BJ (cell line): ENCODE measurements around the gene ST7. TPM values are rescaled to one million over a fixed set of nuclear protein-coding genes. Genes with fewer than 3 reads are reported as not detected.

Source experiments
- CTCF ChIA-PET: fragments of 350-600 bp; formaldehyde crosslinking; extraction: SDS; loops from one replicate; lab custom pipeline; 2021; ENCODE audit warnings: antibody characterized with exemption, inconsistent platforms; lab: Yijun Ruan, JAX
- POLR2A ChIA-PET: fragments of 300-600 bp; sonication (Branson Sonifier 250); formaldehyde crosslinking; extraction: SDS; loops from one replicate; lab custom pipeline; 2021; ENCODE audit warnings: antibody characterized with exemption; lab: Charles Lee
- DNase-seq: peaks from one replicate; pipeline ENCODE4 v3.0.0-alpha.2; 2011; ENCODE audit warnings: low read depth
- H3K27me3 ChIP-seq: 2 replicates; pipeline ENCODE4 v1.6.0; 2011; ENCODE audit warnings: low read length; ENCODE audit not compliant: control insufficient read depth, insufficient read depth
- H3K36me3 ChIP-seq: 2 replicates; pipeline ENCODE4 v1.5.1; 2011; ENCODE audit warnings: low read length; ENCODE audit not compliant: control insufficient read depth, insufficient read depth
- H3K4me3 ChIP-seq: 2 replicates; pipeline ENCODE4 v1.5.1; 2011; ENCODE audit warnings: low read depth, mild to moderate bottlenecking, control low read depth, low read length
- polyA plus RNA-seq: library from polyadenylated mRNA; depleted of rRNA; stranded (reverse); fragments of >200 nt; gene quantifications from 2 replicates; pipeline ENCODE4 v1.2.3, GENCODE V29; 2011
- TF ChIP-seq, protein P1 (sequence below): IDR thresholded peaks from 2 replicates; pipeline ENCODE4 v1.5.1; 2011; ENCODE audit warnings: low read depth, mild to moderate bottlenecking, control low read depth, inconsistent platforms, low read length, moderate library complexity; ENCODE audit not compliant: insufficient read depth

ST7 gene
- polyA plus RNA-seq, 1 experiment = 16.0 TPM

DNA sequence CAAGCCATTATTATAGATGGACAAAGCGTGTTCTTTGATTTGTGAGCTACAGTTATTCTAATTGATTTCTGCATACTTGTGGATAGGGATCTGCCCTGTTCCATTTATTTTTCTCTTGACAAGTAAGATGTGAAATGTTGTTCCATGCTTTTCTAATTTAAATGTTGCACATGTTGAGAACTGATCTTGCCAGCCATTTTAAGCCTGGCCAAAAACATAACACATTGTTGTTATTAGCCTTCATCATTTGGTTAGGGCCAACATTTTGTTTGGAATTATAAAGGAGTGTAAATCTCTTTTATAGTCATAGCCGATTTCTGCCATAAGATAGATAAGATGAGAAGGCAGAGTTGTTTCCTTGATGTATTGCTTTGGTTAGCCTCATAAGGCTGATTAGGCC lies 252.6 kb downstream of the ST7 start:
- no peak for DNase-seq
- POLR2A ChIA-PET = no interaction called here
- TF ChIP-seq, protein P1, sequence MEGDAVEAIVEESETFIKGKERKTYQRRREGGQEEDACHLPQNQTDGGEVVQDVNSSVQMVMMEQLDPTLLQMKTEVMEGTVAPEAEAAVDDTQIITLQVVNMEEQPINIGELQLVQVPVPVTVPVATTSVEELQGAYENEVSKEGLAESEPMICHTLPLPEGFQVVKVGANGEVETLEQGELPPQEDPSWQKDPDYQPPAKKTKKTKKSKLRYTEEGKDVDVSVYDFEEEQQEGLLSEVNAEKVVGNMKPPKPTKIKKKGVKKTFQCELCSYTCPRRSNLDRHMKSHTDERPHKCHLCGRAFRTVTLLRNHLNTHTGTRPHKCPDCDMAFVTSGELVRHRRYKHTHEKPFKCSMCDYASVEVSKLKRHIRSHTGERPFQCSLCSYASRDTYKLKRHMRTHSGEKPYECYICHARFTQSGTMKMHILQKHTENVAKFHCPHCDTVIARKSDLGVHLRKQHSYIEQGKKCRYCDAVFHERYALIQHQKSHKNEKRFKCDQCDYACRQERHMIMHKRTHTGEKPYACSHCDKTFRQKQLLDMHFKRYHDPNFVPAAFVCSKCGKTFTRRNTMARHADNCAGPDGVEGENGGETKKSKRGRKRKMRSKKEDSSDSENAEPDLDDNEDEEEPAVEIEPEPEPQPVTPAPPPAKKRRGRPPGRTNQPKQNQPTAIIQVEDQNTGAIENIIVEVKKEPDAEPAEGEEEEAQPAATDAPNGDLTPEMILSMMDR = no peak
- Histone ChIP-seq H3K27me3 (no peaks in the 10 kb centered on the region), H3K36me3 (peaks cover 2% of the 10 kb centered on the region; the same call in 1 of the 2 replicates), H3K4me3 (no peak overlapping the region)
- CTCF ChIA-PET = no interaction called here

DNA sequence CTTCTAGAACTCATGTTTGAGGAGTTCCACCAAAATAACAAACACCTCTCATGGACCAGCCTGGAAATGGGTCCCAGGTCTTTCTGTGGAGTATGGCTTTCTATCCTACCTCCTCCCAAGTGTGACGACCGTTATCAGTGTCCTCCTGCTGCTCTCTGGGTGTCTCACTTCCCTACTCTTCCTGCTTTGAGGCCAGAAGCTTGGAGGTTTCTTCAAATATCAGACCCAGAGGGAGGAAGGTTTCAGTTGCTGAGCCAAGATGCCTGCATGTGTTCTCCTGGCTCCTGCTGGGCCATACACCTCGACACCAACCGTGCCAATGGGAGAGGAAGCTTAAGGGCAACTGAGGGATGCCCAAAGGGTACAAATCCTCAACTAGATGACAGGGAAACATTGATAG lies 255.0 kb downstream of the ST7 start:
- CTCF ChIA-PET = no interaction called here
- TF ChIP-seq, protein P1 = no peak

DNA sequence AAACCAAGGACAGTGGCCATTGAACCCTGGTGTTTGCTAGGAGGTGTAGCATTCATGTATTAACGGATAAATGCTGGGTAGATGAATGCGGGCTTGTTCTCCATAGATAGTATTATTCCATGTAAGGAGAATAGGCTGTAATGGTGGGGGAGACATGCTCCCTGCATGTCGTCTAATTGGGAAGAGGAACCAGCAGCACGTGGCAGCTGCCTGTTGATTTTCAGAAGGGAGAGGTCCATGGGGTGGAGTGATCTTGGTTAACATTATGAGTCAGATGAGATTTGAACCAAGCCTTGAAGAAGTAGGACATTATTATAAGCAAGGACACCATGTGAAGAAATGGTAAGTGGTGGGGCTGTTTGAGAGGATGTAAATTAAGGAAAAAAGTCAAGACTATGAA lies 257.1 kb downstream of the ST7 start:
- TF ChIP-seq, protein P1 = no peak
- Histone ChIP-seq H3K36me3 (peaks cover 2% of the 10 kb centered on the region; the same call in 1 of the 2 replicates), H3K4me3 (no peak overlapping the region), H3K27me3 (no peaks in the 10 kb centered on the region)
- DNase-seq = no peak
- POLR2A ChIA-PET = no interaction called here
- CTCF ChIA-PET = no interaction called here

More for the DNA sequence above, 255.0 kb downstream of the ST7 start:
- POLR2A ChIA-PET = no interaction called here
- Histone ChIP-seq H3K36me3 (peaks cover 2% of the 10 kb centered on the region; the same call in 1 of the 2 replicates), H3K4me3 (no peak overlapping the region), H3K27me3 (no peaks in the 10 kb centered on the region)
- DNase-seq = no peak

DNA sequence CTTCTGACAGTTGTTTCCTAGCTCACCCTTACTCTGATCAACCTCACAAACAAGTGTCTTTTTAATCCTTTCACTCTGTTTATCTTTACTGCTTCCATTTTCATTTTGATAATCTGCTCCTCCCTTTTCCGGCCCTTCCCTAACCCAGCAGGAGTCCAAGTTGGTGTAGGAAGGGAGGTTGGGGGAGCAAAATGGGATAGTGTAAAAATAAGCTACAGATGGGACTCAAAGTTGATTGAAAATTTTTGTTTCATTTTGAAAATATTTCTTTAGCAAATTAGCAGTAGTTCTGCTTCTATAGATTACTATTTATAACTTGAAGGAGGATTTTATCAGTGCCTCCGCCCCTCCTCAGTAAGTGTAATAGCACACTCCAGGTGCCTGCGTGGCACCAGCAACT lies 257.6 kb downstream of the ST7 start:
- DNase-seq = no peak
- H3K36me3 ChIP-seq = peaks cover 2% of the 10 kb centered on the region; the same call in 1 of the 2 replicates
- H3K4me3 ChIP-seq = no peak overlapping the region
- ChIA-PET CTCF (no interaction called here), POLR2A (no interaction called here)
- TF ChIP-seq, protein P1 = no peak
- no peaks in the 10 kb centered on the region for H3K27me3 ChIP-seq

DNA sequence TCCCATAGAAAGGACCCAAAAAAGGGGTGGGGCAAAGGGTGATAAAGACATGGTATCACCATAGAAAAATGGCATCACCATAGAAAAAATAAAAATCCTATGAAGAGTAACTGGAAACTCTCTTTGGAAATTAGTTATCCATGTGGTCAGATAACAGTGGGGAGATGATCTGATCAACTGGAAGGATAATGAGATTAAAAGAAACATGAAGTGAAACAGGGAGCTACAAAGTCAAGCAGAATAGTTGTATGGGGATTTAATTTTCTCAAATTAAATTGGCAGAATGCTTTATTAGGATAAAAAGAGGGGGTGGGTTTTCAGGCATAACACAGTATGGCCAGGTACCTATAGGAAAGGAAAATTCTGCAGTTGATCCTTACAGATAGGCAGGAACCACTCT lies 258.3 kb downstream of the ST7 start:
- Histone ChIP-seq H3K36me3 (peaks cover 2% of the 10 kb centered on the region; the same call in 1 of the 2 replicates), H3K27me3 (no peaks in the 10 kb centered on the region), H3K4me3 (no peak overlapping the region)
- DNase-seq = no peak
- ChIA-PET POLR2A (no interaction called here), CTCF (interaction anchor here (2.3 kb wide), 1 partner anchor 40 kb away, joined by 11 read pairs; no protein-coding TSS in a partner anchor)
- TF ChIP-seq, protein P1 = no peak
